Measurements from ENCODE around the gene UGT3A2.

- TF ChIP-seq POLR2A (IDR thresholded peaks at IDR 0.05; ENCODE audit: low read depth, low read length) (no peak), TAF1 (IDR thresholded peaks at IDR 0.05; ENCODE audit: low read depth, low read length) (no peak)
Measured at GRCh38 chr5:36029914-36030313, 36.8 kb downstream of the UGT3A2 start.

Data from GM12891 (cell line).